DMS79 treated with DMSO at 0.1 percent for 48 hours (cell line): Measurements from ENCODE around the gene PSD2.

ENCODE experiments used
- DNase-seq: peaks from one replicate; lab custom pipeline; 2025; lab: John Stamatoyannopoulos, UW

The PSD2 gene

DNA sequence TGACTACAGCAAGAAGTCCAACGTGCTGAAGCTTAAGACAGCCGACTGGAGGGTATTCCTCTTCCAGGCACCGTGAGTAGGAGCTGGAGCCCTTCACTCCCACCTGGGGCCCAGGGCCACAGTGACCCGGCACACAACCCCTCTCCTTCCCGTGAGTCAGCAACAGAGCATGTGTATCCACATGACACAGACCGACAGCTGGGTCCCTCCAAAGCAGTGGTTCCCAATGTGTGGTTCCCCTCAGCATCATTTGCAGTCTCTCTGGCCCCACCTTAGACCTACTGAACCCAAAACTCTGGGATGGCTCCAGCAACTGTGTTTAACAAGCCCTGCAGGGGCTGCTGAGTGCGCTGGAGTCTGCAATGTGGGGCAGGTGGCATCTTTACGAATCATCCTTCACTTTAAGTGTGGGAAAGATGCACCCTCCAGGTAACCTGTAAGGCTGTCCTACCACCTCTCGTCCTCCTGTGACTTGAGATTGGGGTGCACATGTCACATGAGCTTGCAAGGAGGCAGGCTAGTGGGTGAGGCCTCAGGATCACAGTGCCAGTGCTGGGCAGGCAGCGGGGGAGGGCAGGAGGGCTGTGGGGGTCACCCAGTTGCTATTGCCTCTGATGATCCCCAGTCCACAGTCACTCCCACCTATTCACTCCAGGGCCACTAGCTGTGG, 42.2 kb downstream of the PSD2 start:
- DNase-seq: no peak

DNA sequence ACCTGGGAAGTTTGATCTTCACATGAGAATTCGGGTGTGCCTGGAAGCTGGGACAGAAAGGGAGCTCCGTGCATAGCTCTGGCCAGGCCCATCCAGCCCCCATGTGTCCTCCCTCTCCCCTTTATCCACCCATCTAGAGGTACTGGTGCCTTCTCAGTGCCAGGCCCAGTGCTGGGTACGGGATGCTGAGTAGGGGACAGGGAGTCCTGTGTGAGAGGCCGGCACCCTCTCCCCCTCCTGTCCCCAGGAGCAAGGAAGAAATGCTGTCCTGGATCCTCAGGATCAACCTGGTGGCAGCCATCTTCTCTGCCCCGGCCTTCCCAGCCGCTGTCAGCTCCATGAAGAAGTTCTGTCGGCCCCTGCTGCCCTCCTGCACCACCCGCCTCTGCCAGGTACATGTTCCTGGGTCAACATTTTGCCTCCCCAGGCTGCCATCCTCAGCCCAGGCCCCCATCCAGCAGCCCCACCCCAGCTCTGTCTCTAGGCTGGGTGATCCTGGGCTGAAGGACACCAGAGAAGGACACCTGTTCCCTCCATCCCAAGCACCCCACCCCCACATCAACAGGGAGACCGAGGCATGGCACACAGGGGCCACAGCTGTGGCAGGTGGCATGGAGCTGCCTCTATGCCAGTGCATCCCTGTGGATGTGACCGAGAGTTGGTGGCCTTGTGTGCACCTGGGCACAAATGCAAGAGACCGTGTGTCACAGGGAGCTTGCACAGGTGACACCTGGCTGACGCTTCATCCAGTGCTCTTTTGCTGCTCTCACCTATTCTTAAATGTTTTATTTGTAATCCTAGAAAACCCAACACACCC, 43.0 kb downstream of the PSD2 start:
- no peak for DNase-seq

DNA sequence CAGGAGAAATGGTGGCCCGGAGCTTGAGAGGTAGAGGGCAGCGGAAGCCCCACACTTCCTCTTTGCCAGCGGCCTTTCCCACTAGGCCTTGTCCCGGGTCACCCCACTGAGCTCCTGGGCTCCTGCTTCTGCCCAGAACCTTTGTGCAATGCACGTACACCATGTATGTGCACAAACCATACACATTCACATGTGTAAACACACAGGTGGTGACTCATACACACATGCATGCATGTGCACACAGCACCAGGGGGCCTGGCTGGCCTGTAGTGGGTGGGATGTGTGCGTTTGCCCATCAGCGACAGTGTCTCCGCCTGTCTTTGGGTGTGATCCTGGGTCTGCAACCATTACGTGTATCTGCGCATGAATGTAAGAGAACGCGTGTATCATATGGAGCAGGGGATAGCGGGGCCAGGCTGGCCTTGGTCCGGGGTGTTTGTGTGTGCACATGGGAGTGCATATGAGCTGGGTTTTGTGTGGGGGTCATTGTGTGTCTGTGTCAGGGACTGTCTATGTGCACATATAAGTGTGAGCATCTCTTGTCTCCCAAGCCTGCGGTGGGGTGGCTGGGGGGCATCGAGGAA, 43.7 kb downstream of the PSD2 start:
- no peak for DNase-seq

DNA sequence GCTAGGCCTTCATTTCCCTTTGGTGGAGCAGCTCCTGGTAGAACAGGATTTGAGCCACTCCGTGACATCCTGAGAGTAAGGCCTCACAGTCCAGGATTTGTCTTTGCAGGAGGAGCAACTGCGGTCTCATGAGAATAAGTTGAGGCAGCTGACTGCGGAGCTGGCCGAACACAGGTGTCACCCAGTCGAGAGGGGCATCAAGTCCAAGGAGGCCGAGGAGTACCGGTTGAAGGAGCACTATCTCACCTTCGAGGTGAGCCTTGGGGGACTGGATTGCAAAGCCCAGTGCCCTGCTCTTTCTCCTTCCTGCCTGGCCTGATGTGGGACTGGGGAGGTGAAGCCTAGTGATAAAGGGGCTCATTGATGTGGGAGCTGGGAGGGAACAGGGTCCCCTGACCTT, 44.3 kb downstream of the PSD2 start:
- no peak for DNase-seq

DNA sequence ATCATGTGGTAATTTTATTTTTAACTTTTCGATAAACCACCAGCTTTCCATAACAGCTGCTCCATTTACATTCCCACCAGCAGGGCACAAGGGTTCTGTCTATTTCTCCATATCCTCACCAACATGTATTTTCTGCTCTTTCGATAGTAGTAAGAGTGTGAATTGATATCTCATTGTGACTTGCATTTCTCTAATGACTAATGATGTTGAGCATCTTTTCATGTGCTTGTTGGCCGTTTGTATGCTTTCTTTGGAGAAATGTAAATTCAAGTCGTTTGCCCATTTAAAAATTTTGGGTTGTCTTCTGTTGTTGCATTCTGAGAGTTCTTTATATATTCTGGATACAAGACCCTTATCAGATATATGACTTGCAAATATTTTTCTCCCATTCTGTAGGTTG, 45.9 kb downstream of the PSD2 start:
- no peak for DNase-seq

DNA sequence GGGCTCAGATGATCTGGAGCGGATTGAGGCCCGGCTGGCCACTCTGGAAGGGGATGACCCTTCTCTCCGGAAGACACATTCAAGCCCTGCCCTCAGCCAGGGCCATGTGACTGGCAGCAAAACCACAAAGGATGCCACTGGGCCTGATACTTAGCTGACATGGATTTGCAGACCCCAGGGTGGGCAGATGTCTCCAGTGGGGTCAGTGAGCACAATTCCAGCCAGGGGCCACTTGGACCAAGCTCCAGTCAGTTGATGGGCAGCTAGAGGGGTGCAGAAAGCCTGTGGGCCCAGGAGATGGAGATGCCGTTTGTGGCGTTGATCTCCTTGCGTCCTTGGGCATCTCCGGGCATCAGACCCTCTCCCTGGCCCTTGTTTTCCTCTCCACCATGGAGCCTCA, 46.7 kb downstream of the PSD2 start:
- no peak for DNase-seq

DNA sequence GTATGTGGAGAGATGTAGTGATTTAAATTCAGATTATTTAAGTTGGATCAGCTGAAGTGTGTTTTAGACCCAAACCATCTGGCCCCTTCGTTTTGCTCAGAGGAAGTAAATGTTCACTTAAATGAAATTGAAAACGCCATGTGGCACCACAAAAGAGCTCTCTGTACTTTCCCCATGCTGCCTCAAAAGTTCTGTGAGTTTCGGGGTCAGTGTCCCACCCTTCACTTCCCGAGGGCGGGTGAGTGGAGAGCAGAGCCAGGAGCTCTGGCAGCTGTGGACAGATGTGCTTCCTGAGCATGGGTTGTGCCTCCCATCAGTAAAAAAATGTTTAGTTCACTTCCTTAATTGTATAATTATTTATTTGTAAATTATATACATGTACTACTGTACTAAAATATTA, 48.4 kb downstream of the PSD2 start:
- no peak for DNase-seq

DNA sequence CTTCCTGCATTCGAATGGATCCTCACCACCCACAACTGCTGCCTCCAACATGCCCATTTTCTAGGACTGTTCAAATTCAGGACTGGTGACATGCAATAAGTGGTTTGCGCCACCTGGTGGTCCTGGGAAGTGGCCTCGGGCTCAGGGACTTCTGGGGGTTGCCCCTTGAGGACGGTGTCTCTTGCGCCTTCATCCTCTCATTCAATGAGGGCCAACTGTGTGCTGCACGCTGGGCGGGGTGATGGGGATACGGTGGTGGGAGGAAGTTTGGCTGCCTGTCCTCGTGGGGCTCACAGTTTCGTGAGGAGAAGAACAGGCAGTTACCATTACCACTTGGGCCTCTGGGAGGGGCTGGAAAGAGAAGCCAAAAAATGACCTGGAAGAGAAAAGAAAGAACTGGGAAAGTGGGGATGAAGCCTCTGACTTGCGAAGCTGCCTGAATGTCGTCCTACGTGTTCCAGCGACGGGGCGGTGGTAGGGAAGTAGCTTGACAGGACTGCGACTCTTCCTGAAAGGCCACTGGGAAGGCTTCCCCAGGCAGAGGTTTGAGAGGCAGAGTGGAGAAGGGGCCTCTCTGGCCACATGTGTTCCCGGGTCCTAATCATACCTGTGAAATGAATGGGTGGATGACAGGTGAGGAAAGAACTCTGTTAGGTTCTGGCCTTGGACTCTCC, 49.0 kb downstream of the PSD2 start:
- no peak for DNase-seq

DNA sequence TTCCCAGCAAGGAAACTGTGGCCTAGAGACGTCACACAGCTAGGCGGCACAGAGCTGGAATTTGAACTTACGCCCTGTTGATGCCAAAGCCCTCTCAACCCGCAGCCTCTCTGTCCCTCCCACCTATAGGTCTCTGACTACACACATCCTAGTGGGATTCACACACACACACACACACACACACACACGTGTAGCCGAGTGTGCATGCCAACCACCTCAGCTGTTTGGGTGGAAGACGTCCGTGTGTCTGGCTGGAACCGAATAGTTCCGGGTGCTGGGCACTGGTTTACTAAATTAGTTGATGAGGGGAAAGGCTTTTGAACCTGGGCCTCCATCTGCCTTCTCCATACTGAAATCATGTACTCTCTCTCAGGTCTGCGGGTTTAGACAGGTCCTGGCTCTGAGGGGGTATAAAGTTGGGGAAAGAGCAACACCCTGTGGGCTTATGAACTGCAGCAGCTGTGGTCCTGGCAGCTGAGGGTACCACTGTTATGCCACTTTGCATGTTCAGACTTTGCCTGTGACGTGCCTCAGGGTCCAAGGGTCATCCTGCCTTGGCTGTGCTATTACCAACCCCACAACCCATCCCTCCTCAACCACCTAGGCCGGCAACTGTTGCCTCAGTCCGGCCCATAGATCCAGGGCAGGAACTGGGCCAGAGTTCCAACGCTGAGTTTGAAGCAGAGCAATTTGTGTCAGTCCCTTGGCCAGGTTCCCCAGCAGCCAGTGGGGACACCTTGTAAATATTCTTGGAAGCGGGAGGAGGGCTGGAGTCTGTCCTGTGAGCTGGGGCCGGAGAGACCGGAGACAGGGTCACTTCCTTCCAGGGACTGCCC, 50.5 kb downstream of the PSD2 start:
- no peak for DNase-seq

DNA sequence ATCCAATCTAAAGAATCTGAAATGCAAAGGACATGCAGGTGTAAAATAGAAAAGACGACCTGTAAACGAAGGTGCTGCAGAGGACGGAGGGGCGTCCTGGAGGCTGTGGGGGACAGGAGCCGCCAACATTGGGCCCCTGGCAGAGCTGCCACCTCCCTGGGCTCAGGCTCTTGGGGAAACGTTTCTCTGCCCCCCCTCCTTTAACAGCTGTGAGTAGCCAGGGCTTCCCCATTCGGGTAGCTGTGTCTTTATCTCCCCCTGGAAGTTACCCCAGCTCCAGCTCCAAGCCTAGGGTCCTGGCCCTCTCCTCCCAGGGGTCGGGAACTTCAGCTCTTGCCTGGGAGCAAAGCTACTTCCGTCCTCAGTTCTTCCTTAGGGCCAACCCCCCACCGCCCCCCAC, 51.5 kb downstream of the PSD2 start:
- no peak for DNase-seq

DNA sequence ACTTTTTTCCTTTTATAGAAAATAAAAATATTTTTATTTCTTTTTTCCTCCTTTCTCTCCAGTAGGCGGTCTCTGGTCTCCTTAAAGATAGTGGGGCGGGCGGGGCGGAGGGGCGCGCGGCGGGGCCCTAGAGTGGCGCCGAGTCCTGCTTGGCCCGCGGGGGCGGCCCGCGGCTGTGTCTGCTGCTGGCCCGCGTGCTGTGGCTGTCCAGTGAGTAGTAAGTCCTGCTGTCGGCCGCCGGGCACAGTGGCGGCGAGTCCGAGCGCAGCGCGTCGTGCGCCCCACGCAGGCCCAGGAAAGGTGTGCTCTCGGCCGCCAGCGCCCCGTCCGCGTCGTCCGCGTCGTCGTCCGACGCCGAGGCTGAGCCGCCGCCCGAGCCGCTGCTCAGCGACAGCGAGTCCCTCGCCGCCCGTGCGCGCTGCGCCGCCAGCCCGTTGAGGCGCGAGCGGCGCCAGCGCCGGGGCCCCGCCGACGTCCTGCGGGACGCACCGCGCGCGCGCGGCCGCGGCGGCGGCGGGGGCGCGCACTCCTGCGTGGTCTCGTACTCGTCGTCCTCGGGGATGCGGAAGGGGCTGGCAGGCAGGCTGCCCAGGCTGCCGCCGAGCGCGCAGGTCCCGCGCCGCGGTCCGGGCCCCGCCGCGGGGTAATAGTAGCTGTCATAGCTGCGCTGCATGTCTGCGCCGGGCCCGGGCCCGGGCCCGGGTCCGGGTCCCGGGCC, 52.3 kb downstream of the PSD2 start:
- DNase-seq: peak; percentile 11

DNA sequence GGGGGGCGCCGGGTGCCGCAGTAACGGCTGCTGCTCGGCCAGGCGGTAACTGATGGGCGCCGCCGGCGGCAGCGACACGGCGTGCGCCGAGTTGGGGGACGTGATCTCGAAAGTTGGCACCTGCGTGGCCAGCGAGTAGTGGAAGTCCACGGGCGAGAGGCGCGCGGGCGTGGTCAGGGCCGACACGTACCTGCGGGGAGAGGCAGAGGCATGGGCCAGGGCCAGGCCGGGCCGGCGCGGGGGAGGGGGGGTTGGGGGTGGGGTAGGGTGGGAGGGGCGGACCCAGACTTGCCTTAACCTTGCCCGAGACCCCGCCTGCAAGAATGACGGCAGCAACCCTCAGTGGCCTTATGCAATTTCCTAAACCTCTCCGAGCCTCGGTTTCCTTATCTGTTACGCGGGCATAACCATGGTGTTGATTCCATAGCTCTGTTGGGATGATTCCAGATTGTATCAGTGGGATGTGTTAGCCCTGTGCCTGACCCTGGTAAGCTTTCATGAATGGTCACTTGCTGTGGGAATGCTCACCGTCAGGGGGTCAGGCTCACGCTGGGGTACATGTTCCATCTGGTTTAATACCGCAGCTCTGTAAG, 53.0 kb downstream of the PSD2 start:
- DNase-seq: no peak

DNA sequence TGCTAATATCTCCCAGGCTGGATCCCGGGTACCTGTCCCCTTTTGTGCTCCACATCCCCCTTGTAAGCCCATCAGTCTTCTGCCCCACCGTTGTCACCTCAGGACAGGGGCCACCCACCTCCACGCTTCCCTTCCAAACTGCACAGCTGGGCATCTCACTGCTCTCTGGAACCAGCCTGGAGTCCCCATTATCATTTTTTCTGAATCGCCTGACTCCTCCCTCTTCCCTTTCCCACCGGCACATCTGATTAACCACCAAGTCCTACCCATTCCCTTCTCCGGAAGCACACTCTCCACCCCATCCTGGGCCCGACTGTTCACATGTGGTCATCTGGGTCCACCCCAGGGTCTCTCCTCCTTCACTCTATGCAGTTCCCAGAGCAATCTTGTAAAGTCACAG, 53.9 kb downstream of the PSD2 start:
- DNase-seq: no peak

DNA sequence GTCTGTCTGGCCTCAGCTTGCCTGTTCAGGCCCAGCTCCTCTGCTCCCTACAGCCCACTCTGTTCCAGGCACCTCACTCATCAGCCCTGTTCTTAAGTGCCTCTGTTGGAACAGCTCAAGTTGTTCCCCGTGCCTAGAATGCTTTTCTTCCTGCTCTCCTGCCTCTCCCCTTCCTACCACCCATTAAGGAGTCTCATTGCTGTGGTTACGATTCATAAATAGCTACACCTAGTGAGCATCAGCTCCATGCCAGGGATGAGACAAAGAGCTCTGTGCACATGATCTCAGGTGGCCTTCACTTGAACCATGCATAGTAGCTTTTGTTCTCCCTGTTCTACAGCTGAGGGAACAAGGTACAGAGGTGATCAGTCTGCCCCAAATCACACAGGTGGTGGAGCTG, 54.3 kb downstream of the PSD2 start:
- peak; percentile 6 for DNase-seq

DNA sequence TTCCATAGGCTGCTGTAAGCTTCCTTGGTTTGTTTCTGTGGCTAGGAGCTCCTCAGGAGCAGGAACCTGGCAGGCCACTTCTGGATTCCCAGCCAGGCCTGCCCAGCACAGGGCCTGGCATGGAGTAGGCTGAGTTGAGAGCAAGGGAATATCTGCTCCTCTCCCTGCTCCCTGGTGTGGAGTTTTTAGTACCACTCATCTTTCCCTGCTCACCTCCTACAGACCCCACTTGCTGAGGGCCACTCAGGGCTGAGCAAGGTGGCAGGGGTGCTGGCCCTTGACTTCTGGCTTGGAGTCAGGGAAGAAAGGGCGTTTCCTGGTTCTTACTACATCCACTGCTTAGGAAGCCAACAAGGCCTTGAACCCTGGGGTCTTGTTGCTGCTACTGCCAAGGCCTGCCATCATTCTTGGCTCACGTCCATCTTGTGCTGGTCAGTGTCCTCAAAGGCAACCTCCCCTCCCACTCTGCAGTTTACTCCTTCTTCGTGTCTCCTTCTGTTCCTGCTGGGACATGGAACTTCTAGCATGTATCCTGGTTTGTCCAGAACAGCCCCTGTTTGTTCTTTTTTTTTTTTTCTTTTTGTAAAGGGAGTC, 54.9 kb downstream of the PSD2 start:
- no peak for DNase-seq

DNA sequence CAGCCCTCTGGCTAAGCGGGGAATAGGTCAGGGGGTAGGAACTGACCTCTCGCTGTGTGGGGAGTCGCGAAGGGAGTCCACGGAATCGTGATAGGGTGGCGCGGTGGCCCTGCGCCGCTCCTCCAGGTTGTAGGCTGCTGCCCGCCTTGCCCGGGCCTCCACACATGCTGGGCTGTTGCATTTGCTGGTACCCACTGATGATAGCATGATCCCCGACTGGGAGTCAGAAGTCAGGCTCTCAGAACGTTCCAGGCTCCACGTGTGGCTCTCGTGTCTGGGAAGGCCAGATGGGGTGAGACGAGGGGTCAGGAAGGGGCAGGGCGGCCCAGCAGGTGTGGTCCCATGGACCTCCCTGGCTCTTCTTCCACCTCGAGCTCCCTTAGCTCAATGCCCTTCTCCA, 56.0 kb downstream of the PSD2 start:
- DNase-seq: no peak

DNA sequence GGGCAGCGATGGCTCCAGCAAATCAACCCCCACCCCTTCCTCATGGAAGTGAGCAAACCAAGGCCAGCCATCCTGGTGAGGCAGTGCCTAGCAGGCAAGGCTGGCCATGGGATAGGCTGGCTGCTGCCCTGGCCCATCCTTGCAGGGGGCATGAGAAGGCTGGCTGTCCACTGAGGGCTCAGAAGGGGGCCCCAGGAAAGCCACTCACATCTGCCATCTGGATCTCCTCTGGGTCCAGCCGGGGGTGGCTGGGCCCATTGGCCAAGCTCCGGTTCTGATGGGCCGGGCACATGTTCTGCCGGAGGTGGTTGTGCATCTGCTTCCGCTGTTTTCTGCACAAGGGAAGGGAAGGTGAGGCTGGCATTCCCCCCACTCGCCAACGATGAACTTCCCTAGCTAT, 57.1 kb downstream of the PSD2 start:
- DNase-seq: no peak

DNA sequence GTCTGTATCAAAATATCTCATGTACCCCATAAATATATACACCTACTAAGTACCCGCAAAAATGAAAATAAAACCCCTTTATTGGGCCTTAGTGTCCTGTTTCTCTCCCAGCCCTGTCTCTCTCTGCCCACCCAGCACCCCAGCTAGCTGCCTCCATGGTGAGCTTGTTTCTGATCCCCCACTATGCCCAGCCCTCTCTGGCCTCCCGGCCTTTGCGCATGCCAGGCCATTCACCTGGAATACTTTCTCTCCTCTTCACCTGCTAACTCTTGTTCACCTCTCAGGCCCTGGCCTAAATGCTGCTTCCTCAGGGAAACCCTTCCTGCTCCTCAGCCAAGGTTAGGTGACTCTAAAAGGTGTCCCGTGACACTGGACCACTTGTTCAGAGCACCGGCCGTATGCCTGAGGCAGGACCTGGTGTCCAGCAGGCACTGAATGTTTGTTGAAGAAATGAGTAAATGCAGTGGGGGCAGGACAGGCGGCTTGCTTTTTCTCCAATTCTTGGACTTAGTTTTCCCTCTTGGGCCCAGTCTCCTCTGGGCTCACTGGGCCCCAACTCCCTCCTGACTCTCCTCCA, 58.5 kb downstream of the PSD2 start:
- no peak for DNase-seq

DNA sequence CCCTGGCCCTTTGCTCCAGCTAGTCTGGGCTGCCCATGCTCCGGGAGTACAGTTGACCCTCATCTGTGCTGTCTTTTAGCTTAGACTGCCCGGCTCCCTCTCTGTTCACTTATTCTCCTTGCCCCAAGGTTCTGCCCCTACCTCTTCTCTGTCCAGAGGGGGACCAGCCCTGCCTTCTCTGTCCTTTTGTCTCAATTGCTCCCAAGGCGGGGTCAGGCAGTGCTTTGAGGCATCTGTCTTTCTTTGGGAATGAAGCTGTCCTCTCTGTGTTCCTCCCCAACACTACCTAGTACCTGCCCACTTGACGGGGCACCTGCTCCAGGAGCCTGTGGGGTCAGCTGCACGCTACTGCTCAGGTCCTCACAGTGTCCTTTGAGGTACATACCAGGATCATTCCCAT, 59.3 kb downstream of the PSD2 start:
- DNase-seq: no peak

DNA sequence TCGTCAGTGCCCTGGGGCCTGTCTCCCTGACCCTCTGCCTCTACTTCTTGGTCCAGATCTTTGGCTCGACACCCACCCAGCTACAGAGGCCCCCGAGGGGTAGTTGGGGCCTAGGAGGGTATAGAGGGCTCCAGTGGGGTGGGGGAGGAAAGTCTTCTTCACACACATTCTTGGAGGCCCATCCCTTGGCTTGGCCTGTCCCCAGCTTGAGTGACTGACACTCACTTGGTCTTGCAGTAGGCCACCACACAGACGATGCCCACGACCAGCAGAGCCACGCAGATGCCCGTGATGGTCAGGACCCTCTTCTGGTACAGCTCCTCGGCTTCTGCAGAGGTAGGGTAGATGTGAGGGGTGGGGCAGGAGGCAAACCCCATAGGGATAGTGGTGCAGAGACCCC, 59.8 kb downstream of the PSD2 start:
- no peak for DNase-seq
